Endothelial cell of umbilical vein (primary cell): ENCODE data around the gene INPP5K. TPM values are rescaled to one million over a fixed set of nuclear protein-coding genes. Genes with fewer than 3 reads are reported as not detected.

Source experiments
- BruUV-seq: library from RNA; stranded (reverse); fragments of 400-500 nt; replicated peaks from 2 replicates; lab custom pipeline; 2021; lab: Mats Ljungman, UMichigan
- CTCF ChIA-PET: fragments of 300-600, 350-600 bp; sonication (Branson Sonifier 250); formaldehyde crosslinking; loops from one replicate; lab custom pipeline; 2021; ENCODE audit warnings: antibody characterized with exemption, inconsistent platforms; lab: Charles Lee
- POLR2A ChIA-PET: fragments of 300-600, 350-600 bp; sonication (Branson Sonifier 250); formaldehyde crosslinking; loops from one replicate; lab custom pipeline; 2021; ENCODE audit warnings: antibody characterized with exemption, inconsistent platforms; lab: Charles Lee
- DNase-seq: peaks from one replicate; pipeline ENCODE4 v3.0.0-alpha.2; 2011; ENCODE audit warnings: low read depth, low spot score
- FAIRE-seq: peaks from 2 replicates; lab custom pipeline; 2011; peaks lifted over from hg19 to GRCh38; lab: Jason Lieb, UNC
- H2AFZ ChIP-seq: 2 replicates; pipeline ENCODE4 v1.6.0; 2012; ENCODE audit warnings: low read depth, low read length, control low read depth, inconsistent platforms
- H3K27ac ChIP-seq: 2 replicates; pipeline ENCODE4 v1.5.1; 2011; ENCODE audit warnings: low read depth, mild to moderate bottlenecking, control low read depth, low read length, moderate library complexity; ENCODE audit not compliant: insufficient read depth
- H3K27me3 ChIP-seq, 2 experiments: 2 replicates each; pipeline versions ENCODE4 v1.6.0 to v1.6.1; 2011; ENCODE audit warnings: low read length in 2 of 2, mixed read lengths in 1 of 2; ENCODE audit not compliant: control insufficient read depth in 2 of 2, insufficient read depth in 2 of 2
- H3K36me3 ChIP-seq, 2 experiments: 2 replicates in 1 of 2; 3 replicates in 1 of 2; pipeline ENCODE4 v1.5.1; 2011; ENCODE audit warnings: low read length in 2 of 2, mild to moderate bottlenecking in 1 of 2, moderate library complexity in 1 of 2; ENCODE audit not compliant: control insufficient read depth in 2 of 2, insufficient read depth in 2 of 2; ENCODE audit errors: extremely low read depth in 1 of 2
- H3K4me1 ChIP-seq: 3 replicates; pipeline ENCODE4 v1.5.1; 2011; ENCODE audit warnings: mild to moderate bottlenecking, low read length; ENCODE audit not compliant: control insufficient read depth, insufficient read depth; ENCODE audit errors: extremely low read depth
- H3K4me2 ChIP-seq: 2 replicates; pipeline ENCODE4 v1.6.1; 2011; ENCODE audit warnings: low read length, control low read depth, mixed read lengths; ENCODE audit not compliant: insufficient read depth
- H3K4me3 ChIP-seq, 3 experiments: fragments of 200-600 bp in 1 of 3; sonication (generic), shearing (Covaris generic) in 1 of 3; replicated peaks in 1 of 3; 2 replicates each; pipeline ENCODE4 v1.5.1; 2011 to 2016; ENCODE audit warnings: control low read depth in 3 of 3, low read length in 3 of 3, mild to moderate bottlenecking in 2 of 3, inconsistent platforms in 1 of 3, low read depth in 1 of 3, moderate library complexity in 1 of 3; ENCODE audit not compliant: insufficient read depth in 1 of 3
- H3K79me2 ChIP-seq: 2 replicates; pipeline ENCODE4 v1.6.0; 2012; ENCODE audit warnings: low read length, inconsistent platforms; ENCODE audit not compliant: control insufficient read depth, insufficient read depth
- H3K9ac ChIP-seq: replicated peaks from 2 replicates; pipeline ENCODE3; 2011; ENCODE audit warnings: low read length, control low read depth; ENCODE audit not compliant: insufficient read depth; ENCODE audit errors: extremely low read depth
- H3K9me1 ChIP-seq: replicated peaks from 3 replicates; pipeline ENCODE4 v1.6.0; 2011; ENCODE audit warnings: mild to moderate bottlenecking, low read length; ENCODE audit not compliant: control insufficient read depth, insufficient read depth; ENCODE audit errors: extremely low read depth
- H3K9me3 ChIP-seq: replicated peaks from 2 replicates; pipeline ENCODE4 v1.5.1; 2012; ENCODE audit warnings: low read length, inconsistent platforms; ENCODE audit not compliant: control insufficient read depth, insufficient read depth
- H4K20me1 ChIP-seq: replicated peaks from 2 replicates; pipeline ENCODE3; 2011; ENCODE audit warnings: mild to moderate bottlenecking, low read length; ENCODE audit not compliant: control insufficient read depth, insufficient read depth; ENCODE audit errors: extremely low read depth
- CTCF ChIP-seq, 2 donors: IDR thresholded peaks; 1 replicate in 1 of 2; 2 replicates in 1 of 2; pipeline ENCODE4 v1.5.1; 2011; ENCODE audit warnings: low read length in 2 of 2, mild to moderate bottlenecking in 2 of 2, moderate library complexity in 2 of 2, control low read depth in 1 of 2, inconsistent platforms in 1 of 2, low read depth in 1 of 2; ENCODE audit not compliant: insufficient read depth in 1 of 2; ENCODE audit errors: extremely low read depth in 1 of 2
- EZH2 ChIP-seq: IDR thresholded peaks from 2 replicates; pipeline ENCODE4 v1.6.1; 2012; ENCODE audit warnings: borderline replicate concordance, low read depth, mild to moderate bottlenecking, moderate library complexity, low read length, inconsistent platforms; ENCODE audit not compliant: severe bottlenecking
- FOS ChIP-seq: IDR thresholded peaks from 2 replicates; pipeline ENCODE4 v1.6.1; 2011; ENCODE audit warnings: mild to moderate bottlenecking, low read length, moderate library complexity, borderline replicate concordance; ENCODE audit not compliant: insufficient read depth
- GATA2 ChIP-seq: IDR thresholded peaks from 2 replicates; pipeline ENCODE4 v1.7.0; 2011; ENCODE audit warnings: low read depth, mild to moderate bottlenecking, moderate library complexity, mixed read lengths, low read length; ENCODE audit not compliant: insufficient read length, insufficient read depth
- JUN ChIP-seq: IDR thresholded peaks from 2 replicates; pipeline ENCODE4 v1.6.1; 2011; ENCODE audit warnings: borderline replicate concordance, low read depth; ENCODE audit not compliant: insufficient read length, insufficient read depth
- MAX ChIP-seq: IDR thresholded peaks from 2 replicates; pipeline ENCODE4 v1.6.1; 2011; ENCODE audit not compliant: insufficient read depth, insufficient read length
- MYC ChIP-seq: IDR thresholded peaks from one replicate; pipeline ENCODE4 v1.6.1; 2011; ENCODE audit warnings: mild to moderate bottlenecking, low read depth, low read length
- POLR2A ChIP-seq: IDR thresholded peaks from 2 replicates; pipeline ENCODE4 v1.6.1; 2012; ENCODE audit warnings: low read depth, mild to moderate bottlenecking, control low read depth, low read length
- POLR2AphosphoS5 ChIP-seq: IDR thresholded peaks from 2 replicates; pipeline ENCODE4 v1.6.1; 2012; ENCODE audit warnings: low read depth, mild to moderate bottlenecking, control low read depth, low read length, moderate library complexity; ENCODE audit not compliant: insufficient read depth
- dilution Hi-C: fragments of 300-500 bp; cut with MboI; formaldehyde crosslinking; loops from one replicate; pipeline ENCODE4 v1.15.0; 2019; ENCODE audit warnings: low sequenced_read_pairs; ENCODE audit not compliant: extremely low pct_ligation_motif_present
- intact Hi-C: fragments of 100-400 bp; cut with micrococcal nuclease; formaldehyde crosslinking; loops from one replicate; pipeline ENCODE4 v1.10.0; 2022
- polyA plus RNA-seq, 4 experiments: library from polyadenylated mRNA; depleted of rRNA in 3 of 4; stranded (reverse) in 3 of 4; unstranded in 1 of 4; fragments of >200 nt; gene quantifications; 2 replicates each; pipeline versions ENCODE4 v1.2.1 to v1.2.3, GENCODE V29; 2011 to 2012; ENCODE audit warnings: missing spikeins in 1 of 4
- total RNA-seq: library from RNA; stranded (reverse); gene quantifications from 2 replicates; pipeline ENCODE4 v1.2.3, GENCODE V29; 2021

Gene INPP5K
- total and polyA plus RNA-seq, 2 donors (not counting 3 experiments of a cell fraction or from before 2014, with no cell fraction given) = 44.2 to 54.1 TPM

- Histone ChIP-seq H3K27ac (no peak overlapping the region), H3K79me2 (no peaks in the 10 kb centered on the region), H3K36me3 (peaks cover 5 to 53% of the 10 kb centered on the region in 2 experiments), H3K4me1 (no peaks in the 10 kb centered on the region), H3K9me3 (no peaks in the 10 kb centered on the region), H3K4me3 (no peak overlapping the region), H3K4me2 (no peak overlapping the region), H3K9ac (no peak overlapping the region), H3K9me1 (no peaks in the 10 kb centered on the region), H4K20me1 (no peaks in the 10 kb centered on the region), H3K27me3 (no peaks in the 10 kb centered on the region), H2AFZ (no peak overlapping the region)
- ChIA-PET CTCF (no interaction called here), POLR2A (no interaction called here)
- dilution Hi-C loops (no loop called here), intact Hi-C loops (no loop called here)
- FAIRE-seq = no peak
- TF ChIP-seq MYC (no peak), GATA2 (no peak), POLR2A (no peak), JUN (no peak), CTCF (IDR thresholded peaks at IDR 0.05; ENCODE audit: extremely low read depth in 1 of 2, insufficient read depth in 1 of 2, low read depth in 1 of 2, low read length in 2 of 2) (no peak), POLR2AphosphoS5 (no peak), EZH2 (no peak), MAX (no peak), FOS (no peak)
- no peak for DNase-seq
- BruUV-seq = no TSS peak
Measured at GRCh38 chr17:1469231-1469852, 47.1 kb downstream of the INPP5K start.
